Astrocyte of the cerebellum (primary cell): ENCODE measurements around the gene UGT2B7.

Experiments used
- DNase-seq: peaks from one replicate; pipeline ENCODE4 v3.0.0-alpha.2; 2011; ENCODE audit warnings: low read depth
- H3K4me3 ChIP-seq: 2 replicates; pipeline ENCODE4 v1.5.1; 2011; ENCODE audit warnings: mild to moderate bottlenecking, low read depth, low read length, moderate library complexity
- in situ Hi-C: cut with HindIII; loops from 2 replicates; pipeline ENCODE4 v1.10.0; 2017; ENCODE audit warnings: low sequenced_read_pairs
- TF ChIP-seq, protein P1 (sequence below): IDR thresholded peaks from 2 replicates; pipeline ENCODE4 v1.5.1; 2012; ENCODE audit warnings: low read length, low read depth, moderate library complexity, mild to moderate bottlenecking; ENCODE audit errors: missing control alignments

The UGT2B7 gene

DNA sequence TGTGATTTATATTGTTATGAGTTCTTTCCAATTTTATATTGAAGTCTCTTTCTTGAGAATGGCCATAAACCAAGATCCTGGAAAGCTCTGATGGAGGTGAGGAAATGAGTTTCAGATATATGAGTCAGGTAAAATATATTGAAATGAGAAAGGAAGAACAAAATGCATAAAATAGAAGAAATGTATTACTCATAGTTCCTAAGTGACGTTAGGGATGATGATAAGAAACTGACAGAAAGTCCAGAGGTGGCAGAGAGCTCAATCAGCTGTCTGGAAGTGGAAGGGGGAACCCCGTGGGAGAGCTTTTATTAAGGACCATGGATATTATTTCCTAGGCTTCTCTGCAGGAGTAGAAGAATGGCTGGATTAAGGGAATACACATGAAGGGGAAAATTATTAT, 24.6 kb downstream of the UGT2B7 start:
- in situ Hi-C loops: no loop called here
- no peak overlapping the region for H3K4me3 ChIP-seq
- no peak for DNase-seq
- TF ChIP-seq, protein P1, sequence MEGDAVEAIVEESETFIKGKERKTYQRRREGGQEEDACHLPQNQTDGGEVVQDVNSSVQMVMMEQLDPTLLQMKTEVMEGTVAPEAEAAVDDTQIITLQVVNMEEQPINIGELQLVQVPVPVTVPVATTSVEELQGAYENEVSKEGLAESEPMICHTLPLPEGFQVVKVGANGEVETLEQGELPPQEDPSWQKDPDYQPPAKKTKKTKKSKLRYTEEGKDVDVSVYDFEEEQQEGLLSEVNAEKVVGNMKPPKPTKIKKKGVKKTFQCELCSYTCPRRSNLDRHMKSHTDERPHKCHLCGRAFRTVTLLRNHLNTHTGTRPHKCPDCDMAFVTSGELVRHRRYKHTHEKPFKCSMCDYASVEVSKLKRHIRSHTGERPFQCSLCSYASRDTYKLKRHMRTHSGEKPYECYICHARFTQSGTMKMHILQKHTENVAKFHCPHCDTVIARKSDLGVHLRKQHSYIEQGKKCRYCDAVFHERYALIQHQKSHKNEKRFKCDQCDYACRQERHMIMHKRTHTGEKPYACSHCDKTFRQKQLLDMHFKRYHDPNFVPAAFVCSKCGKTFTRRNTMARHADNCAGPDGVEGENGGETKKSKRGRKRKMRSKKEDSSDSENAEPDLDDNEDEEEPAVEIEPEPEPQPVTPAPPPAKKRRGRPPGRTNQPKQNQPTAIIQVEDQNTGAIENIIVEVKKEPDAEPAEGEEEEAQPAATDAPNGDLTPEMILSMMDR: no peak

DNA sequence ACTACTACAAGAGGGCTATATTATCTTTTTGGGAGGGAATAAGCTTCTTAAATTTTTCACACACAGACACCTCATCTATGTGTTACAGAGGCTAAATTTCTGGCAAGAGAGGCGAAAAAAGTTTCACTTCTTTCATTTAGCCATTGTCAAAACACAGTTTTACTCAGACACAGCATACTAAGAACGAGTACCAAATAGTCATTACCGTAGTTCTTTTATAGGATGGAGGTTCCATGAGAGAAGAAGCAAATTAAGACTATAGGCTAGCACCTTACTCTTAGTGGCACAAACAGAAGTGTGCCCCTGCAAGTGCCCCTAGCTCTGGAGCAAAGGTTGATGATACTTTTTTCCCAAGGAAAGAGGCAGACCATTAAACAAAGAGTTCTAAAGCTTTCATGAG, 26.2 kb downstream of the UGT2B7 start:
- DNase-seq: no peak
- no peak overlapping the region for H3K4me3 ChIP-seq
- TF ChIP-seq, protein P1: no peak
- in situ Hi-C loops: no loop called here

DNA sequence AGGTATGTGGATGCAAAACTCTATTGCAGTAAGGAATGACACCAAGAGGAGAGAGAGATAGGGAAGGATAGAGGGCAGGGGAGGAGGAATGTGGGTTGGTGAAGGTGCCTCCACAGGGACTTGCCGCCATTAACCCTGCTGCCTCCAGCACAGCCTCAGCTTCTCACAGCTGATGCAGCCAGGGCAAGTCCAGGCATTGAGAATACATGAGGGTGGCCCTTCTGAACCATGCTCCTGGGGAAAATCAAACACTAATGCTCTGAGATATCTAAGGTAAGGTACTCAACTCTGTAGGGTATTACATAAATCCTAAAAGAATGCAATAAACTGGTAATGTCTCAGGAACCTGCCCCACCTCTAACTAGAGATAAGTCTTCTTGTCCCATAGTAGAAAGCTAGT, 28.7 kb downstream of the UGT2B7 start:
- in situ Hi-C loops: no loop called here
- no peak overlapping the region for H3K4me3 ChIP-seq
- TF ChIP-seq, protein P1: no peak
- no peak for DNase-seq

DNA sequence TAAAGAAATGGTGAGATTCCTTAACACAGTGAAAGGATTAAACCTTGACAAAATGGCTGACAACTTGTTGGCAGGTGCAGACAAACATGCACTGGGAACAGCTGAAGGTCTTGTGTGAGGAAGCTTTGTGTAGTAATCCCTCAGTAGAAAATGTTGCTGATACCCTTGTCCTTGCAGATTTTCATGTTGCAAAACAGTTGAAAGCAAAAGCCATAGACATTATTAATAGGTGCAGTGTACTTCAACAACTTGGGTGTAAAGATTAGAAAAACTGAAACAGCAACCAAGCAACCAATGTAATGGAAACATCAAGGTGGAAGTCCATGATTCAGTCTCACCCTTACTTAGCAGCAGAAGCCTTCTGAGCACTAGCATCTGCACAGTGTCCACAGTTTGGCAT, 29.8 kb downstream of the UGT2B7 start:
- TF ChIP-seq, protein P1: no peak
- no peak for DNase-seq
- in situ Hi-C loops: no loop called here
- H3K4me3 ChIP-seq: no peak overlapping the region

DNA sequence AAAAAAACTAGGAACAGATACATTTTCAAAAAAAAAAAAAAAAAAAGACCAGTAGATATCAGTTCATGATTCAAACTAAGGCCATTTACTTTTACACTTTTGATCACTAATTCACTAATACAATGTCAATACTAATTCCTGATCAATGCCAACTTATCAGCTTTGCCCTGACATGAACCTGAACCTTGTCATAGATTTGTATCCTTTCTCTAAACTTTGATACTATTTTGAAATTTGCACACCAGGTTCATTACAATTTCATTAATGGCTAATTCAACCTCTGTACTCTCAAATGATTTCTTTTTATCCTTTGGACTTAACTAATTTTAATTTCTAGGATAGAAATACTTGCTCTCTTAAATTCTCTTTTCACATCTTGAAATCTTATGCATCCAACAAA, 37.7 kb downstream of the UGT2B7 start:
- TF ChIP-seq, protein P1: no peak
- in situ Hi-C loops: no loop called here
- DNase-seq: no peak
- H3K4me3 ChIP-seq: no peak overlapping the region

DNA sequence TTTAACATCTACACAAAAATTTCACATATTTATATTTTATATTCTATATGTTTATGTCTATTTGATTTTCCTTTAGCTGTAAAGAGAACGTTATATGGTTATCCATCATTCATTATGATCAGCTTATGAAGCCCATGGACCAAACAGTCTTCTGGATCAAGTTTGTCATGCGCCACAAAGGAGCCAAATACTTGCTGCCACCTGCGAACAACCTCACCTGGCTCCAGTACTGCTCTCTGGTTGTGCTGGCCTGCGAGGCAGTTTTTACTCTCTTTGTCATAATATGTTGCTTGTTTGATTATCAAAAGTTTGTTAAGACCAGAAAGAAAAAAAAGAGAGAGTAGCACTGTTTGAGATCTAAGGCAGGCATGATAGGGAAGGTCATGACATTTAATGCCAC, 38.2 kb downstream of the UGT2B7 start:
- H3K4me3 ChIP-seq: no peak overlapping the region
- DNase-seq: no peak
- in situ Hi-C loops: no loop called here

More for the DNA sequence above, 38.2 kb downstream of the UGT2B7 start:
- TF ChIP-seq, protein P1: no peak
